HG03460 (cell line): Measurements from ENCODE around the gene MGAT4D.
A peak's percentile ranks its signal among the peaks of the same experiment; 100 is the strongest.
"Not testable (repeated sequence)": the region's sequence is repeated elsewhere in the genome, so short reads cannot be mapped to it uniquely, and the experiment has no call there.

Experiments used
- ATAC-seq: cut with Tn5 transposase; IDR thresholded peaks from one replicate; pipeline ENCODE4 v1.9.1; 2021; ENCODE audit not compliant: unreplicated experiment

The MGAT4D gene

DNA sequence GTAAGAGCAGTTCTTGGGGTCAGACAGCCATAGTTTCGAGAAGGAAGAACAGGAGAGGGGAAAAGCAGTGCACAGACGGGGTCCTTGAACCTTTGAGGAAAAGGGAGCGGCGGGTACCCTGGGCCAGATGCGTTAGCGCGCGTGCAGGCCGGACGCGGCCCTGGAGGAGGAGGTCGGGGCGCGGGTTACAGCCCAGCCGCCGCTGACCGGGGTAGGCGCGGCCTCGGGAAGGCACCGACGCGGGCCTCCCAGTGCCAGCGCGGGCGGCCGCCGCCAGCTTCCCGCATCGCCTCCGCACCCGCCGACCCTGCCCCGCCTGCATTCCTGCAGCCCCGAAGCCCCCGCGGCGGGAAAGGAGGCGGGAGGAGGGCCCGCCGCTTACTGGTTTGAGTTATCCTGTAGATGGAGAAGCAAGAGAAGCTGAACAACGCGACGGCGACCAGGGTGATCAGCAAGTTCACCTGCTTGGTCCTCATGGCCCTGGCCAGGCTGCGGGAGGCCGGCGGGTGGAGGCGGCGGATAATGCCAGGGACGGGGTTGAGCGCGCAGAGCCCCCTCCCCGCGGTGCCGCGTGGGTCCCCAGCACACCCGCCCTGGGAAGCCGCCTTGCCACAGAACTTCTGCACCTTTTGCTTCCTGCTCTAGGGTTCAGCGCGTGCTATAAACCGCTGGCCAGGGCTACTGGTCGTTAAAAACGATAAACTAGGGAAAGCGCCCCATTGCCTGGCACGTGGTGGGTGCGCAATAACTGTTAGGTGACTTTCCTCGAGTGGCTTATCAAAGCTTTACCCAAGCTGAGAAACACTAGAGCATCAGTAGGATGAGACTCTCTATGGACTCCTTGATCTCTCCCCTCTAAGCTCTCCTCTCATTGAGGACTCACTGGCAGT is at the start of gene MGAT4D:
Gene MGAT4D (minus strand): TSS at position 547 of the 890 bp plus-strand sequence. CDS start 71 bp downstream, at position 476.
- ATAC-seq: no peak

- no peak for ATAC-seq
Measured at GRCh38 chr4:140533951-140534480, 35.9 kb upstream of the MGAT4D start.

- no peak for ATAC-seq
Measured at GRCh38 chr4:140529434-140529833, 31.3 kb upstream of the MGAT4D start.

- peak; percentile 100 for ATAC-seq
Measured at GRCh38 chr4:140523857-140524742, 26.0 kb upstream of the MGAT4D start, which contains the start of gene ELMOD2. TSS of gene ELMOD2 (plus strand) at chr4:140524168. CDS start at chr4:140525429, 1,261 bp downstream.

- peak; percentile 3 for ATAC-seq
Measured at GRCh38 chr4:140523370-140523856, 25.3 kb upstream of the MGAT4D start.

- no peak for ATAC-seq
Measured at GRCh38 chr4:140515423-140515822, 17.3 kb upstream of the MGAT4D start.

DNA sequence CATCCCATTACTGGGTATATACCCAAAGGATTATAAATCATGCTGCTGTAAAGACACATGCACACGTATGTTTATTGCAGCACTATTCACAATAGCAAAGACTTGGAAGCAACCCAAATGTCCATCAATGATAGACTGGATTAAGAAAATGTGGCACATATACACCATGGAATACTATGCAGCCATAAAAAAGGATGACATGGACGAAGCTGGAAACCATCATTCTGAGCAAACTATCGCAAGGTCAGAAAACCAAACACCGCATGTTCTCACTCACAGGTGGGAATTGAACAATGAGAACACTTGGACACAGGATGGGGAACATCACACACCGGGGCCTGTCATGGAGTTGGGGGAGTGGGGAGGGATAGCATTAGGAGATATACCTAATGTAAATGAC is 15.7 kb upstream of the MGAT4D start:
- not testable (repeated sequence) for ATAC-seq

DNA sequence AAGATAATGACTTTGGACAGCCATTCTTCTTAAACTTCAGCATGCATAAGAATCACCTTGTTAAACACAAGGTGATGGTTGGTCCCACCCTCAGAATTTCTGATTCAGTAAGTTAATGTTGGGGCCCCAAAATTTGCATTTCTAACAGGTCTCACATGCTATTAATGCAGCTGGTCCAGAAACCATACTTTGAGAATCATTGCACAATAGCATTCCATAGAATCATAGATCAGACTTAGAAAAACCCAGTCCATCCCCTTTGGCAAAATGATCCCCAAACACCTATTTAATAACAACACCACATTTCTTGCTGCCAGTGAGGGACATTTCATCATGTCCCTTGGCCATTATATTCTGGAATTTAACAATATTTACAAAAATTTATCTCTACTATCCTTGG is 6.2 kb upstream of the MGAT4D start:
- ATAC-seq: no peak

DNA sequence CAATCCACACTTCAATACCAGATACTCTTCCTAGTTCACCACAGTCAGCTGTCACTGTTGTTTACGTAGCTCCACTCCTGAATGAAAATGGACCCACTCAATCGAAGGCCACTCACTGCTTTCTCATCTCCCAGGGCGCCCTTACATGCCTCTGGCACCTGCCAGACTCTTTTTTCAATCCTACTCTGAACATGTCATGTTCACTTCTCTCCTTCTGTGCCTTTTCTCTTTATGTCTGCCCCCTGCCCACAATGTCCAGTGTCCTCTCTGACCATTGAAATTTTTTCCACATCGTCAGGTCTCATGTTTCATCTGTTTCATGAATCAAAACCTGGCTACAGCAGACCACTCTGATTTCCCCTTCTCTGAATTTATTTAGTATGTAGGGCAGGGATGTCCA is 1.3 kb upstream of the MGAT4D start:
- no peak for ATAC-seq

- ATAC-seq: no peak
Measured at GRCh38 chr4:140497405-140497746, 717 bp downstream of the MGAT4D start.

- no peak for ATAC-seq
Measured at GRCh38 chr4:140485939-140486338, 12.2 kb downstream of the MGAT4D start.

DNA sequence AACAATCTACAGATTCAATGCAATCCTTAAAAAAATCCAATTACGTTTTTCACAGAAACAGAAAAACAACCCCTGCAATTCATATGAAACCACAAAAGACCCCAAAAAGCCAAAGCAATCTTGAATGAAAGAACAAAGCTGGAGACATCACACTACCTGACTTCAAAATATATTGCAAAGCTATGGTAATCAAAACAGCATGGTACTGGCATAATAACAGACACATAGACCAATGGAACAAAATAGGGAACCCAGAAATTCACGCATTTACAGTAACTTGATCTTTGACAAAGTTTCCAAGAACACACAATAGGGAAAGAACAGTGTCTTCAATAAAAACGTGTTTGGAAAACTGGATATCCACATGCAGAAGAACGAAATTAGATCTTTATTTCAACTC is 14.6 kb downstream of the MGAT4D start:
- ATAC-seq: no peak

DNA sequence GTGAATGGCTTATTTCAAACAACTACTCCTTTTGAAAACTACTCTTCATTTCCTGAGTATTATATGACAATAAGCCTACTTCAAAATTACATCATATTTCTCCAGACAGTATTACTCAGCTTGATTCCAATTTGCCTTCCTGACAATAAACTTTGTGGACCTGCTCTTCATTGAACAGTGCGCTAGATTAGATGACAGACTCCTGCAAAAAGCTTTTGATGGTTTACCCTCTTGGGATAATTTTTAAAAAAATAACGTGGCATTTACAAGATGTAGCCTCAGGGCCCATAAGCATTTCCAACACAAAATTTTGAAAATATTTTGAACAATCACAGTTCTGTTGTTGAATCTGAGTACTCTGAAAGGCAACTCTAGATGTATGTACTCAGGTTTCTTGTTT is 25.9 kb downstream of the MGAT4D start:
- ATAC-seq: no peak

- ATAC-seq: no peak
Measured at GRCh38 chr4:140469791-140470733, 28.0 kb downstream of the MGAT4D start.

DNA sequence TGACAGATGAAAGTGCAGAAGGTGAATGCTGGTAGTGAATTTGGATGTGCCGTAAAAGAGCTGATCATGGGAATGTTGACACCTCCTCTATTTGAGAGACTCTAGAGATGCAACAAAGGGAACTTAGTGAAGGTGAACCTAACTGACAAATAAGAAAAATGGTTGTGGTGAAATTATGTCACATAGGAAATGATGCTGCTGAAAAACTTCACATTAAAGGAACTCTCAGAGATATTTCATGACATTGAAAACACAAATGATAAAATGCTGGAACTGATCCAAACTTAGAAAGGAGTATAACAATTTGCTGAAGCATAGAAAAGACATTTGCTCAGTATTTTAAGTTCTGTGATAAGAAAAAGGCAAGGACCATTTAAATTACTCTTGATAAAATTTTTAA is 31.9 kb downstream of the MGAT4D start:
- ATAC-seq: no peak

GRCh38 chr4:140463614-140464013 is 34.5 kb downstream of the MGAT4D start:
- no peak for ATAC-seq

GRCh38 chr4:140463182-140463581 is 34.9 kb downstream of the MGAT4D start:
- no peak for ATAC-seq

DNA sequence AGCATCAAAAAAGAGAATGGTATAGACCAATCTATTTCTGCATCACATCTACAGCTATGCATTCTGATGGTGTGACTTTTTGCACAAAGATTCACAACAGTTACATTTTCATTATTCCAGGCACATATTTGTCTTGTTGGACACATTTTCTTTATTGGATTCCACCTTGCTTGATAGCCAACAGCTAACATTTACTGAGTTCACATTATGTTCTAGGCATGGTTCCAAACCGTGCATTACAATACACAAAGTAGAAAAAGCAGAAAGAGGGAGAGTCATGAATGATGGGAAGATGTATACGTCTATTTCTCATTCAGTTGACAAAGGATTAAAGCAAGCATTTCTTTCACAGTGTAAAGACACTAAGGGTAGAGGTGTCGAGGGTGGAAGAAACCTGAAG is 47.7 kb downstream of the MGAT4D start:
- no peak for ATAC-seq

DNA sequence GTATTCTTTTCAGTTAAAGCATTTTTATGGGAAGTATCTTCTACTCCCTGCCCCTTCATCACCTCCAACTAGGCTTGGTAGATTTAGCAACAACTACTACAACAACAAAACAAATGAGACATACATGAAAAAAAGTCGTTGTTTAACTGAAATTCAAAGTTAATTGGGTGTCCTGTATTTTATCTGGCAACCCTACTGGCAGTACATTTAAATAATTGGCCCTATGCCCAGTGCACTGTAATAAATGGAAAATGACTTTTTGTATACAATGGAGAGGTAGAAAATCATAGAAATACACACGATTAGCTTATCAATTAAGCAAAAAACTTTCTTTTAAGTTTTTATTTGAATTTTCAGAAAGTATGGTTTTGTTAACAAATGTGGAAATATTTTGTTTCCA is 49.3 kb downstream of the MGAT4D start:
- no peak for ATAC-seq

- no peak for ATAC-seq
Measured at GRCh38 chr4:140448162-140448561, 49.9 kb downstream of the MGAT4D start.
